Transverse colon (tissue), 4 donors: Measurements from ENCODE around the gene MTG2. TPM values are rescaled to one million over a fixed set of nuclear protein-coding genes. Genes with fewer than 3 reads are reported as not detected.

Source experiments
- DNase-seq: peaks from one replicate; pipeline ENCODE4 v3.0.0-alpha.2; 2019
- H3K27ac ChIP-seq, 4 donors: fragments of 200-600 bp; sonication (generic); 2 replicates each; pipeline ENCODE4 v1.5.1; 2016 to 2018; ENCODE audit warnings: inconsistent platforms in 4 of 4
- H3K27me3 ChIP-seq: fragments of 200-600 bp; sonication (generic); 2 replicates; pipeline ENCODE4 v1.5.1; 2017; ENCODE audit warnings: inconsistent platforms
- H3K36me3 ChIP-seq, 4 donors: fragments of 200-600 bp; sonication (generic); 2 replicates each; pipeline ENCODE4 v1.5.1; 2017 to 2019; ENCODE audit warnings: inconsistent platforms in 4 of 4
- H3K4me1 ChIP-seq, 4 donors: fragments of 200-600 bp; sonication (generic); 2 replicates each; pipeline ENCODE4 v1.5.1; 2017 to 2020; ENCODE audit warnings: inconsistent platforms in 4 of 4
- H3K4me3 ChIP-seq, 4 donors: fragments of 200-600 bp; sonication (generic); 1 replicate in 1 of 4; 2 replicates in 3 of 4; pipeline versions ENCODE4 v1.5.1 to v1.6.1; 2017 to 2019; ENCODE audit warnings: inconsistent platforms in 4 of 4
- H3K9me3 ChIP-seq, 2 donors: fragments of 200-600 bp; sonication (generic); 2 replicates each; pipeline ENCODE4 v1.5.1; 2017 to 2019; ENCODE audit warnings: inconsistent platforms in 2 of 2
- CTCF ChIP-seq, 5 experiments: fragments of 200-600 bp in 3 of 5; fragments of 450-650 bp in 2 of 5; sonication (generic) in 3 of 5; IDR thresholded peaks; 1 replicate in 2 of 5; 2 replicates in 3 of 5; pipeline ENCODE4 v1.5.1; 2016 to 2017; ENCODE audit warnings: antibody characterized with exemption in 5 of 5, inconsistent platforms in 3 of 5, mild to moderate bottlenecking in 2 of 5, moderate library complexity in 1 of 5
- EP300 ChIP-seq: sonication (generic); formaldehyde crosslinking; IDR thresholded peaks from one replicate; pipeline ENCODE4 v1.6.1; 2017; ENCODE audit warnings: antibody characterized with exemption, low read depth
- POLR2A ChIP-seq: fragments of 450-650 bp; IDR thresholded peaks from one replicate; pipeline ENCODE4 v1.6.1; 2016; ENCODE audit warnings: antibody characterized with exemption, mild to moderate bottlenecking, moderate library complexity
- POLR2AphosphoS5 ChIP-seq, 3 donors: sonication (generic); formaldehyde crosslinking; IDR thresholded peaks; one replicate each; pipeline ENCODE4 v1.6.1; 2016; ENCODE audit warnings: antibody characterized with exemption in 3 of 3
- WGBS, 2 donors: methylation state at CpG; one replicate each; pipeline ENCODE4 v1.1.5; 2018; ENCODE audit warnings: low coverage in 1 of 2; 5-methylcytosine and 5-hydroxymethylcytosine counted together
- in situ Hi-C, 4 donors: fragments of 200-750 bp; cut with MboI; loops; one replicate each; pipeline versions ENCODE4 v1.15.0 to v1.15.1; 2017; ENCODE audit warnings: low sequenced_read_pairs in 3 of 4, low pct_ligation_motif_present in 1 of 4, low pct_unique_long_range_greater_than_20kb in 1 of 4
- intact Hi-C: fragments of 100-400 bp; cut with DNase I; formaldehyde crosslinking; loops from one replicate; pipeline ENCODE4 v1.15.1; 2023; ENCODE audit warnings: low total_unique reads
- total RNA-seq, 4 donors: library from RNA; depleted of rRNA; stranded (reverse); fragments of >200 nt; gene quantifications; one replicate each; pipeline ENCODE4 v1.1.0, GENCODE V29; 2016

Gene MTG2
- total RNA-seq, 4 donors from 2014 or later: 9.8 to 58.0 (median 23.1) TPM

GRCh38 chr20:62176866-62177265 is 6.0 kb upstream of the MTG2 start:
- intact Hi-C loops: no loop called here
- Histone ChIP-seq H3K27ac (no peak overlapping the region), H3K4me1 (peaks cover 0 to 2% (median under 1%) of the 10 kb centered on the region in 4 donors), H3K36me3 (peaks cover 0 to 4% (median 0%) of the 10 kb centered on the region in 4 donors), H3K27me3 (no peaks in the 10 kb centered on the region), H3K4me3 (no peak overlapping the region), H3K9me3 (no peaks in the 10 kb centered on the region)
- 95% methylated on average over 15 of the region's 15 CpGs; no CpG with 5 or more reads in 1 of the 2 donors for WGBS, 2 donors
- in situ Hi-C loops: no loop called here
- TF ChIP-seq CTCF (IDR thresholded peaks at IDR 0.05) (no peak), POLR2A (no peak), EP300 (no peak)
- DNase-seq: no peak

- Histone ChIP-seq H3K36me3 (peaks cover 0 to 4% (median 0%) of the 10 kb centered on the region in 4 donors), H3K27me3 (no peaks in the 10 kb centered on the region), H3K27ac (no peak overlapping the region), H3K4me1 (peaks cover 0 to 6% (median 5%) of the 10 kb centered on the region in 4 donors), H3K4me3 (no peak overlapping the region), H3K9me3 (no peaks in the 10 kb centered on the region)
- WGBS, 2 donors: 91 to 94% methylated on average over 7 to 9 of the region's 9 CpGs
- no peak for TF ChIP-seq POLR2AphosphoS5 (IDR thresholded peaks at IDR 0.05)
- TF ChIP-seq CTCF (IDR thresholded peaks at IDR 0.05): no peak
- TF ChIP-seq EP300: no peak
- no peak for TF ChIP-seq POLR2A
- in situ Hi-C loops (no loop called here), intact Hi-C loops (no loop called here)
- no peak for DNase-seq
These were observed 5.5 kb upstream of the MTG2 start for GRCh38 chr20:62177307-62177706.

GRCh38 chr20:62178316-62179161 is 4.3 kb upstream of the MTG2 start:
- no peak overlapping the region for H3K27ac ChIP-seq
- H3K27me3 ChIP-seq: no peaks in the 10 kb centered on the region
- in situ Hi-C loops (no loop called here), intact Hi-C loops (no loop called here)
- H3K4me1 ChIP-seq: peaks cover 0 to 10% (median 7%) of the 10 kb centered on the region in 4 donors
- DNase-seq: no peak
- H3K9me3 ChIP-seq: no peaks in the 10 kb centered on the region
- 80 to 92% methylated on average over 1 to 15 of the region's 19 CpGs for WGBS, 2 donors
- no peak overlapping the region for H3K4me3 ChIP-seq
- TF ChIP-seq EP300: no peak
- TF ChIP-seq POLR2AphosphoS5 (IDR thresholded peaks at IDR 0.05): no peak
- TF ChIP-seq POLR2A: no peak
- TF ChIP-seq CTCF (IDR thresholded peaks at IDR 0.05): no peak
- H3K36me3 ChIP-seq: peaks cover 0 to 4% (median 0%) of the 10 kb centered on the region in 4 donors

- H3K4me3 ChIP-seq: no peak overlapping the region
- in situ Hi-C loops: no loop called here
- TF ChIP-seq POLR2AphosphoS5 (IDR thresholded peaks at IDR 0.05) (no peak), POLR2A (no peak), CTCF (IDR thresholded peaks at IDR 0.05) (no peak), EP300 (no peak)
- H3K4me1 ChIP-seq: peaks cover 5 to 16% (median 13%) of the 10 kb centered on the region in 4 donors
- H3K9me3 ChIP-seq: no peaks in the 10 kb centered on the region
- no peak for DNase-seq
- no peak overlapping the region for H3K27ac ChIP-seq
- peaks cover 0 to 4% (median 0%) of the 10 kb centered on the region in 4 donors for H3K36me3 ChIP-seq
- H3K27me3 ChIP-seq: no peaks in the 10 kb centered on the region
- 97% methylated on average over 14 of the region's 14 CpGs; no CpG with 5 or more reads in 1 of the 2 donors for WGBS, 2 donors
- intact Hi-C loops: no loop called here
These were observed 3.7 kb upstream of the MTG2 start for GRCh38 chr20:62179162-62179504.
